OCI-LY7 (cell line): Measurements from ENCODE around the gene PEPD.

Experiments used
- CTCF ChIP-seq: fragments of 200-600 bp; sonication (generic); conservative IDR thresholded peaks from 2 replicates; pipeline ENCODE4 v1.5.1; 2014; ENCODE audit warnings: mild to moderate bottlenecking, antibody characterized with exemption, low read length, moderate library complexity, mixed read lengths
- EZH2phosphoT487 ChIP-seq: fragments of 200-600 bp; sonication (generic); IDR thresholded peaks from 2 replicates; pipeline ENCODE4 v1.6.1; 2018; ENCODE audit warnings: low read depth, borderline replicate concordance, mild to moderate bottlenecking, mixed run types, antibody characterized with exemption, low read length, moderate library complexity, mixed read lengths

GRCh38 chr19:33429891-33430673 is 91.5 kb downstream of the PEPD start:
- TF ChIP-seq CTCF (no peak), EZH2phosphoT487 (no peak)
